Nephron (organoid): Measurements from ENCODE around the gene MGP.

Experiments used
- H3K27ac Mint-ChIP-seq, 3 experiments: 2 replicates each; pipeline ENCODE4 v1.8.0; 2020; ENCODE audit warnings: mixed read lengths in 3 of 3, mild to moderate bottlenecking in 2 of 3, moderate library complexity in 1 of 3
- H3K27me3 Mint-ChIP-seq: 2 replicates; pipeline ENCODE4 v1.8.0; 2021; ENCODE audit warnings: low read depth, mild to moderate bottlenecking, moderate library complexity, mixed read lengths
- H3K36me3 Mint-ChIP-seq: 2 replicates; pipeline ENCODE4 v1.8.0; 2020; ENCODE audit warnings: low read depth, mixed read lengths
- H3K4me1 Mint-ChIP-seq: 2 replicates; pipeline ENCODE4 v1.8.0; 2020; ENCODE audit warnings: mixed read lengths
- H3K4me3 Mint-ChIP-seq, 3 experiments: 2 replicates each; pipeline ENCODE4 v1.8.0; 2020; ENCODE audit warnings: mild to moderate bottlenecking in 3 of 3, mixed read lengths in 3 of 3, moderate library complexity in 2 of 3
- H3K9me3 Mint-ChIP-seq: 2 replicates; pipeline ENCODE4 v1.8.0; 2020; ENCODE audit warnings: mixed read lengths
- CTCF ChIP-seq, 3 experiments: fragments of 200-600 bp; sonication (generic); IDR thresholded peaks; one replicate each; pipeline ENCODE4 v1.5.0; 2021; ENCODE audit warnings: antibody characterized with exemption in 3 of 3; ENCODE audit not compliant: unreplicated experiment in 3 of 3

MGP gene

GRCh38 chr12:14833952-14834351 is 51.7 kb downstream of the MGP start:
- no peak overlapping the region for H3K4me3 Mint-ChIP-seq
- no peaks in the 10 kb centered on the region for H3K36me3 Mint-ChIP-seq
- peaks cover 9% of the 10 kb centered on the region for H3K4me1 Mint-ChIP-seq
- H3K9me3 Mint-ChIP-seq: no peaks in the 10 kb centered on the region
- H3K27ac Mint-ChIP-seq: no peak overlapping the region
- peaks cover under 1% of the 10 kb centered on the region for H3K27me3 Mint-ChIP-seq
- TF ChIP-seq CTCF (IDR thresholded peaks at IDR 0.05; ENCODE audit: unreplicated experiment in 3 of 3): no peak

- Mint-ChIP-seq H3K27me3 (peaks cover 3% of the 10 kb centered on the region), H3K4me1 (peaks cover 9% of the 10 kb centered on the region), H3K9me3 (no peaks in the 10 kb centered on the region), H3K36me3 (no peaks in the 10 kb centered on the region), H3K27ac (no peak overlapping the region), H3K4me3 (no peak overlapping the region)
- no peak for TF ChIP-seq CTCF (IDR thresholded peaks at IDR 0.05; ENCODE audit: unreplicated experiment in 3 of 3)
Observed at GRCh38 chr12:14833336-14833735, 52.3 kb downstream of the MGP start.
